ENCODE data around the gene TMEM260.

Gene TMEM260

DNA sequence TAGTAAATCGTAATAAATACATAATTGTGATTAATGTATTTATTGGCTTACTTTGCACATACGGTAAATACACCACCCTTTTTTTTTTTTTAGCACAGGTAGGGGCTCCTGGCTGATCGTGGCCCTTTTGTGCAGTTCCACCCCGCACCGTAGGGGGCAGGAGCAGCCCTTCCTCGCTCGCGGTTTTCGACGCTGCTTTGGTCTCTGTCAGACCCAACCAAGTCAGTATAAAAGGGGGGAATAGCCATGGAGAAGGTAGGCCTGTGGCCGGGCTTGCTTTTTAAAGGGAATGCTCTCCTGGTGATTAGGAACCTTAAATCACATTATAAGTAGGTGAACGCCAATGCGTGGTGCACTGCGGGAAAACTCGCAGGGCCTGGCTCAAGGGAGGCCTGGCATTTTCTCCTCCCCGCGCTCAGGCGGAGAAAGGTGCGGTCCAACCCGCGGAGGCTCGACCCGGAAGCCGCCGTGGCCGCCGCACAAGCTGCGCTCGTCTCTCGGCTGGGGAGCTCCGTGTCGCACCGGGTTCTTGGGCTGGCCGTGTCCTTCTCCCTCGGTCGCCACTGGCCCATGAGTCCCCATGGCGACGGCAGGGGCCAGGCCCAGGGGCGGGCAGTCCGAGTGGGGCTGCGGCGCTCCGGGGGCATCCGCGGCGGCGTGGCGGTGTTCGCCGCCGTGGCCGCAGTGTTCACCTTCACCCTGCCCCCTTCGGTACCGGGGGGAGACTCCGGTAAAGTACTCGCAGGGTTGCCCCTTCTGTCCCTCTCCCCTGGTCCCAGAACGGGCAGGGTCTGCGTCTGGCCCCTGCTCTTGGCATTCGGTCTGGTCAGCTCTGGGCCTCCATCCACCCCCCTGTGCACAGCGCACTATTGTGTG is at the start of gene TMEM260:
TSS of gene TMEM260 (plus strand) at position 454 of the 876 bp plus-strand sequence. CDS start at position 571, 117 bp downstream.
- no peaks in the 10 kb centered on the region for H3K9me3 ChIP-seq (ENCODE audit: low read length)
- H3K27ac ChIP-seq (ENCODE audit: low read depth, low read length): peak within 1 kb of the TSS; percentile 81
- no peaks in the 10 kb centered on the region for H3K36me3 ChIP-seq (ENCODE audit: insufficient read depth, low read length)

GRCh38 chr14:56532546-56532945 is 47.1 kb upstream of the TMEM260 start:
- no peak overlapping the region for H3K9ac ChIP-seq (ENCODE audit: low read length)
- no peaks in the 10 kb centered on the region for H3K27me3 ChIP-seq (ENCODE audit: control insufficient read depth in 1 of 2, insufficient read depth in 2 of 2, low read length in 2 of 2)
- H3K36me3 ChIP-seq (ENCODE audit: insufficient read depth, low read length): no peaks in the 10 kb centered on the region
- H3K4me3 ChIP-seq (ENCODE audit: low read depth in 1 of 2, low read length in 2 of 2): no peak overlapping the region
- H3K9me3 ChIP-seq (ENCODE audit: low read length): no peaks in the 10 kb centered on the region
- H3K4me1 ChIP-seq (ENCODE audit: insufficient read depth, low read length): no peaks in the 10 kb centered on the region
- H3K27ac ChIP-seq (ENCODE audit: low read depth, low read length): no peak overlapping the region

More for the DNA sequence above, at the start of gene TMEM260:
- H3K27me3 ChIP-seq (ENCODE audit: control insufficient read depth in 1 of 2, insufficient read depth in 2 of 2, low read length in 2 of 2): no peaks in the 10 kb centered on the region
- peak within 1 kb of the TSS; percentile 91 to 97 for H3K4me3 ChIP-seq (ENCODE audit: low read depth in 1 of 2, low read length in 2 of 2)
- peaks cover 20% of the 10 kb centered on the region for H3K4me1 ChIP-seq (ENCODE audit: insufficient read depth, low read length)
- peak within 1 kb of the TSS; percentile 85 for H3K9ac ChIP-seq (ENCODE audit: low read length)

DNA sequence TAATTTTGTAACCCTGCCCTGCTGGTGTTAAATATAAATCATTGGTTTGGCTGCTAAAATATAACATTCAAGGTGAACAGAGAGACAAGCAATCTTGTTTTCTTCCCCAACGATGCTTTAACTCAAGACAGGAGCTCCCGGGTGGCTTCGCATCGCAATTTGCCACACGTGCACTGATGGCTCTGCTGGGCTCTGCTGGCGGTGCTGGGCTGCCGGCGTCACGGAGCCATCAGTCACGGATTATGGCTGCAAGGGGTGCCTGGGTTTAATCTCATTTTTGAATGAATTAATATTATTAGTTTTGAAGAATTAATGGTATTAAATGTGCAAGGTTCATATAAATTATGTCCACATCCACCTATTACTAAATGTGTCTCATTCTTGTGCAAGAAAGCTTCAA is 44.9 kb upstream of the TMEM260 start:
- Histone ChIP-seq H3K4me3 (ENCODE audit: low read depth in 1 of 2, low read length in 2 of 2) (no peak overlapping the region), H3K27me3 (ENCODE audit: control insufficient read depth in 1 of 2, insufficient read depth in 2 of 2, low read length in 2 of 2) (no peaks in the 10 kb centered on the region), H3K9ac (ENCODE audit: low read length) (no peak overlapping the region), H3K36me3 (ENCODE audit: insufficient read depth, low read length) (no peaks in the 10 kb centered on the region), H3K9me3 (ENCODE audit: low read length) (no peaks in the 10 kb centered on the region), H3K4me1 (ENCODE audit: insufficient read depth, low read length) (no peaks in the 10 kb centered on the region), H3K27ac (ENCODE audit: low read depth, low read length) (no peak overlapping the region)

DNA sequence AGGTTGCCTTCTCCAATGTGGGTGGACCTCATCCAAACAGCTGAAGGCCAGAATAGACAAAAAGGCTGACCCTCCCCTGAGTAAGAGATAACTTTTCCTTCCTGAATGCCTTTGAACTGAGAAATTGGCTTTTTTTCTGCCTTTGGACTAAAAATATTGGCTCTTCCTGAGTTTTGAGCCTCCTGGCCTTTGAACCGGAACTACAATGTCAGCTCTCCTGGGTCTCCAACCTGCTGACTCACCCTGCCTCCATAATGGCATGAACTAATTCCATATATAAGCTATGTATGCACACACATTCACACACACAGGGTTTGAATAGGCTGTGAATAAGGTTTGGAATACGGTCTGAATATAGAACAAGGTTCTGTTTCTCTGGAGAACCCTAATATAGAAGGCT is 39.7 kb upstream of the TMEM260 start:
- Histone ChIP-seq H3K9ac (ENCODE audit: low read length) (no peak overlapping the region), H3K36me3 (ENCODE audit: insufficient read depth, low read length) (no peaks in the 10 kb centered on the region), H3K9me3 (ENCODE audit: low read length) (no peaks in the 10 kb centered on the region), H3K4me1 (ENCODE audit: insufficient read depth, low read length) (no peaks in the 10 kb centered on the region), H3K4me3 (ENCODE audit: low read depth in 1 of 2, low read length in 2 of 2) (no peak overlapping the region), H3K27me3 (ENCODE audit: control insufficient read depth in 1 of 2, insufficient read depth in 2 of 2, low read length in 2 of 2) (no peaks in the 10 kb centered on the region), H3K27ac (ENCODE audit: low read depth, low read length) (no peak overlapping the region)

DNA sequence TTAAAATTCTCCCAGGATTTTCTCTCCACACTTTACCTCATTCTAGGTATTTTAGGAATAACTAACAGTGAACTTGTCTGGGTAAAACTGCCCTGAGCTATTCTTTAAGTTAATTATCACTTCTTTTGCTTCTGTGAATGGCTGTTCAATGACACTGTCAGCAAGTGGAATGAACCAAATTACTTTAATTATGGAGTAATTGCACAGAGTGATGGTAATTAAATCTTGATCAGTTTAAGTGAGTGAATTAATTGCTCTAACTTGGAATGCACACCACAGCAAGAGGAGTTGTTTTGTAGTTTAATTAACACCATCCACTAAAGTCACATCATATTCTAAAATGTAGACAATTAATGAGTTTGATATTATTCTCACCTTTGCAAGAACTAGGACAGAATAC is 36.2 kb upstream of the TMEM260 start:
- H3K9ac ChIP-seq (ENCODE audit: low read length): no peak overlapping the region
- H3K27me3 ChIP-seq (ENCODE audit: control insufficient read depth in 1 of 2, insufficient read depth in 2 of 2, low read length in 2 of 2): no peaks in the 10 kb centered on the region
- H3K4me3 ChIP-seq (ENCODE audit: low read depth in 1 of 2, low read length in 2 of 2): no peak overlapping the region
- no peak overlapping the region for H3K27ac ChIP-seq (ENCODE audit: low read depth, low read length)
- H3K9me3 ChIP-seq (ENCODE audit: low read length): no peaks in the 10 kb centered on the region
- H3K4me1 ChIP-seq (ENCODE audit: insufficient read depth, low read length): no peaks in the 10 kb centered on the region
- no peaks in the 10 kb centered on the region for H3K36me3 ChIP-seq (ENCODE audit: insufficient read depth, low read length)

DNA sequence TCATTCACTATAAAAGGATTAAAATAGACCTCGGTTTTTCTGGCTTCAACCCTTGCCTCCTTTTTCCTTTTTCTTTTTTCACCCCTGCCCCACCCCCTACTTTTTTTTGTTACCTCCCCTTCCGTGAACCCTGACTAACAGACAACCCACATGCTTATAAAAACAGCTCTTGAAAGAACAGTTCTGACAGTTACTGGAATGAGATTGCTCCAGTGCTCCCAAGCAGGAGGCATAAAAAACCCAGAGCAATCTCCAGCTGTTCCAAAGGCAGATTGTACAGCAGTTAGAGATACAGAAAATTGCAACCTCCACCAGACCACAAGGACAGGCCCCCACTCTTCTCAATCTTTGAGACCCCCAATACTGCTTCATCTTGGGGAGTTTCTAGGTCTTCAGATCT is 29.9 kb upstream of the TMEM260 start:
- Histone ChIP-seq H3K9ac (ENCODE audit: low read length) (no peak overlapping the region), H3K4me3 (ENCODE audit: low read depth in 1 of 2, low read length in 2 of 2) (no peak overlapping the region), H3K27ac (ENCODE audit: low read depth, low read length) (no peak overlapping the region), H3K36me3 (ENCODE audit: insufficient read depth, low read length) (no peaks in the 10 kb centered on the region), H3K9me3 (ENCODE audit: low read length) (no peaks in the 10 kb centered on the region), H3K27me3 (ENCODE audit: control insufficient read depth in 1 of 2, insufficient read depth in 2 of 2, low read length in 2 of 2) (no peaks in the 10 kb centered on the region), H3K4me1 (ENCODE audit: insufficient read depth, low read length) (no peaks in the 10 kb centered on the region)

DNA sequence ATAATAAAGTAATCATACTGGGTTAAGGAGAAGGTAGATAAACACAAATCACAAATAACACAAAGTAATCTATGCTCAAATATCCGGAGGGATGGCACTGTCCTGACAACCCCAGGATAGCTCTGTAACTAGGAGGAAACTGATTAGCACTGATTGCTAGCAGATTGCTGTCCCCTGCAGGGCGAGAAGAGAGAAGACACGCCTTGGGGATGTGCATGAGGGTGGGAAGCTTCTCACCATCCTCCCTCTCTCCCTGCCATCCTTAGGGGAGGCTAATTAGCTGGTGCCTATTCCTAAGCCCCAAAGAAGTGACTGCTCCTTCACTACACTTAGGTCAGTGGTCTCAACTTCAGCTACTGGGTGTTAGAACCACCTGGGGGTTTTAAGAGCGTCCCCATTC is 27.0 kb upstream of the TMEM260 start:
- H3K4me1 ChIP-seq (ENCODE audit: insufficient read depth, low read length): no peaks in the 10 kb centered on the region
- H3K36me3 ChIP-seq (ENCODE audit: insufficient read depth, low read length): no peaks in the 10 kb centered on the region
- H3K9me3 ChIP-seq (ENCODE audit: low read length): no peaks in the 10 kb centered on the region
- H3K27ac ChIP-seq (ENCODE audit: low read depth, low read length): no peak overlapping the region
- H3K27me3 ChIP-seq (ENCODE audit: control insufficient read depth in 1 of 2, insufficient read depth in 2 of 2, low read length in 2 of 2): no peaks in the 10 kb centered on the region
- H3K4me3 ChIP-seq (ENCODE audit: low read depth in 1 of 2, low read length in 2 of 2): no peak overlapping the region
- no peak overlapping the region for H3K9ac ChIP-seq (ENCODE audit: low read length)

DNA sequence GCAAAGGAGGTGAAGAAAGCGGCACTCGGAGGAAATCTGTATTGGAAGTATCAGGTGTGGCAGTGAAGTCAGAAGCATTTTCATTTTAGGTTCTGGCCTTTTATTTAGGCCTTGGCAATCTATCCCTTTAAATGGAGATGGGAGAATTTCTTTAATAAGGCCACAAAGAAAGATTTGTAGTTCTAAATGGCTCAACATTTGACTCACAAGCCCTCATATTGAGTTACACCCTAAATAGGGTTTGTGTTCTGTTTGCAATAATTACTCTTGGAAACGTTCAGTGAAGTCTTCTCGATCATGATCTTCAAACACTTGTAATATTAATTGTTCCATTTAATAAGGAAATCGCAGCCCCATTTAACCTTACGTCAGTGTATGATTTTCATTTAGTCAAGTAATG is 25.3 kb upstream of the TMEM260 start:
- H3K4me1 ChIP-seq (ENCODE audit: insufficient read depth, low read length): no peaks in the 10 kb centered on the region
- H3K27me3 ChIP-seq (ENCODE audit: control insufficient read depth in 1 of 2, insufficient read depth in 2 of 2, low read length in 2 of 2): no peaks in the 10 kb centered on the region
- no peaks in the 10 kb centered on the region for H3K36me3 ChIP-seq (ENCODE audit: insufficient read depth, low read length)
- H3K4me3 ChIP-seq (ENCODE audit: low read depth in 1 of 2, low read length in 2 of 2): no peak overlapping the region
- H3K9me3 ChIP-seq (ENCODE audit: low read length): no peaks in the 10 kb centered on the region
- no peak overlapping the region for H3K9ac ChIP-seq (ENCODE audit: low read length)
- no peak overlapping the region for H3K27ac ChIP-seq (ENCODE audit: low read depth, low read length)

DNA sequence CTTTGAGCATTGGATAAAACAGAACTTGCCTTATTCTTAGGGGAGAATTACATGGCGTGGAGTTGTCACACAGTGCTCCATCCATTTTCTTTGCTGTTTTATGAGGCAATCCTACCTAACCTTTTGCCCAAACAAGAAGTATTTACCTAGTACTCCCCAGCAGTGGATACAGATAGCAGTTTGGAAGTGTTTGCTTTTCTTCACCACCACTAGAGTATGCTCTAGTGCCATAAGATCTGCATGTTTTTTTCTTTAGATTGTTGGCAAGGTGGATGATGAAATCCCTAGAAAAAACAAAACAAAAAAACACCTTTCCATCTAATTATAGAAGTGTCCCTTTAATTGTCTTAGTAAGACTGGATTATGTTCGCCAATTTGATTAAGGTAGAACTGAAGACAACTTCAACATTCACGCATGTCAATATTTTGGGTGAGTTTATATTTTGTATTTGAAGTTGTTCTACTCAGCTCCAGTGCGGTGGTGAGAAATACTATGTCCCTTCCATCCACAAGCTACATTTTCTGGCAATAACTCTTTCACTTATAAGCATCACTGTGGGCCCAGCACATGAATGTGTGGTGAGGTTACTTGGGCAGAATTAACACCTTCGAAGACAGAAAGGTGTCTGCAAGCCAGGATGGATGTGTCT is 23.6 kb upstream of the TMEM260 start:
- H3K9ac ChIP-seq (ENCODE audit: low read length): no peak overlapping the region
- no peak overlapping the region for H3K27ac ChIP-seq (ENCODE audit: low read depth, low read length)
- no peaks in the 10 kb centered on the region for H3K36me3 ChIP-seq (ENCODE audit: insufficient read depth, low read length)
- H3K27me3 ChIP-seq (ENCODE audit: control insufficient read depth in 1 of 2, insufficient read depth in 2 of 2, low read length in 2 of 2): no peaks in the 10 kb centered on the region
- no peak overlapping the region for H3K4me3 ChIP-seq (ENCODE audit: low read depth in 1 of 2, low read length in 2 of 2)
- no peaks in the 10 kb centered on the region for H3K9me3 ChIP-seq (ENCODE audit: low read length)
- H3K4me1 ChIP-seq (ENCODE audit: insufficient read depth, low read length): no peaks in the 10 kb centered on the region

GRCh38 chr14:56559182-56559581 is 20.4 kb upstream of the TMEM260 start:
- H3K4me3 ChIP-seq (ENCODE audit: low read depth in 1 of 2, low read length in 2 of 2): no peak overlapping the region
- no peak overlapping the region for H3K27ac ChIP-seq (ENCODE audit: low read depth, low read length)
- no peaks in the 10 kb centered on the region for H3K4me1 ChIP-seq (ENCODE audit: insufficient read depth, low read length)
- H3K27me3 ChIP-seq (ENCODE audit: control insufficient read depth in 1 of 2, insufficient read depth in 2 of 2, low read length in 2 of 2): no peaks in the 10 kb centered on the region
- H3K9ac ChIP-seq (ENCODE audit: low read length): no peak overlapping the region
- no peaks in the 10 kb centered on the region for H3K36me3 ChIP-seq (ENCODE audit: insufficient read depth, low read length)
- H3K9me3 ChIP-seq (ENCODE audit: low read length): no peaks in the 10 kb centered on the region

DNA sequence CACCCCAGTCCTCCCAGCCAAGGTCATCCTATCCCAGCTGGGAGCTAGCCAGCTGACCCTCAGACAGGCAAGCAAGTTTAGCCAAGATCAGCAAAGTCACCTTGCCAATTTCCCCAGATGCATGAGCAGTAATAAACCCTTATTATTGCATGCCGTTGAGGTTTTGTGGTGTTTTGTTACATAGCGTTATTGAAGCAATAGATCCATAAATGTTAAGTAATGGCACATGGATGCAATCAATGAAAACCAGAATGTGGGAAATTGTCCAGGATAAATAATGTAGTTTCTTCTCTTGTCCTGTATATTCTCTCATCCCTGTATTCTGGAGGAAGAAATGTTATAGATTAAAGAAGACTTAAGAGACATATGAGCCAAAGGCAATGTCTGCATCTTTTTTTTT is 18.0 kb upstream of the TMEM260 start:
- Histone ChIP-seq H3K4me3 (ENCODE audit: low read depth in 1 of 2, low read length in 2 of 2) (no peak overlapping the region), H3K4me1 (ENCODE audit: insufficient read depth, low read length) (no peaks in the 10 kb centered on the region), H3K36me3 (ENCODE audit: insufficient read depth, low read length) (no peaks in the 10 kb centered on the region), H3K27me3 (ENCODE audit: control insufficient read depth in 1 of 2, insufficient read depth in 2 of 2, low read length in 2 of 2) (no peaks in the 10 kb centered on the region), H3K9ac (ENCODE audit: low read length) (no peak overlapping the region), H3K9me3 (ENCODE audit: low read length) (no peaks in the 10 kb centered on the region), H3K27ac (ENCODE audit: low read depth, low read length) (no peak overlapping the region)
